Measurements from ENCODE around the gene RPA1. TPM values are rescaled to one million over a fixed set of nuclear protein-coding genes. Genes with fewer than 3 reads are reported as not detected.
"Not testable (repeated sequence)": the region's sequence is repeated elsewhere in the genome, so short reads cannot be mapped to it uniquely, and the experiment has no call there.

Gene RPA1
- 18.6 TPM for total RNA-seq

DNA sequence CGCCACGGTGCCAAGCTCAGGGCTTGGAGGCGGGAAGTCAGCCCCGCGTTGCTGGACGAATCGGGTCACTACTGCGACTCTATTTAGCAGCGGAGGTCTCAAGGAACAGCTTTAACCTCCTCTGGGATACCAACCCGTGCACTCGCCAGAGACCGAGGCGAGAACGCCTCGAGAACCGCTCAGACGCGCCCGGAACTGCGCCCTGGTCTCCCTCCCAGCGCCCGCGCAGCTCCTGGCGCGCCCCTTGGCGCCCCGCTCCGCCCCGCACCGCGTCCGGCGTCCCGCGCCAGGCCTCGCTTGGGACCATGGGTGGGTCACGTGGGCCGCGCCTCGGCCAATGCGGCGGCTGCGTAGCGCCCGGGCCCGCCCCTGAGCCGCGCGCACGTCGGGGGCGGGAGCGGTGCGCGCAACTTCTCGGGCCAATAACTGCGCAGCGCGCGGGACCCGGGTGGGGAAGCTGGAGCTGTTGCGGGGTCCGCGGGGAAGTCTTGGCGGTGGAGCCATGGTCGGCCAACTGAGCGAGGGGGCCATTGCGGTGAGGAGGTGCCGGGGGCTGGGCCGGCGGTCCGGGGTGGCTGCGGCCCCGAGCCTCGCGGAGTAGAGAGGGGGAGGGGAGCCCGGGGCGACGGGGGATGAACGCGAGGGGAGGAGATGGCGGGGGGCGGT, at the start of gene RPA1, which contains the start of gene SMYD4:
TSS of gene RPA1 (plus strand) at position 414 of the 666 bp plus-strand sequence. CDS start at position 503, 89 bp downstream.
TSS of gene SMYD4 (minus strand) at position 311 of the 666 bp plus-strand sequence. CDS start 1,908 bp downstream, outside the sequence.
- peak; percentile 72 to 92 (median 89) for DNase-seq (ENCODE audit: low read depth in 2 of 3, low spot score in 2 of 3)

DNA sequence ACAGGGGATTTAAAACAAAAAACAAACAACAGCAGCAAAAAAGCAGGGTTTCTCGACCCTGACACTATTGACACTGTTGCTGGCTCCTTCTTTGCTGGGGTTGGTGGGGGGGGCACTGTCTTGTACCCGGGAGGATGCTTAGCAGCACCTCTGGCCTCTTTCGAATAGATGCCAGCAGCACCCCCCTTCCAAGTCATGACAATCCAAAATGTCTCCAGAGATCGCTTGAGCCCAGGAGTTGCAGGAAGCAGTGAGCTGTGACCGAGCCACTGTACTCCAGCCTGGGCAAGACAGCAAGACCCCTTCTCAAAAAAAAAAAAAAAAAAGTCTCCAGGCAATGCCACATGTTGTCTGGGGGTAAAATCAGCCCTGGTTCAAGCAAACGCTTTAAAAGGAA, 47.6 kb upstream of the RPA1 start:
- DNase-seq (ENCODE audit: low read depth in 2 of 3, low spot score in 2 of 3) = no peak

DNA sequence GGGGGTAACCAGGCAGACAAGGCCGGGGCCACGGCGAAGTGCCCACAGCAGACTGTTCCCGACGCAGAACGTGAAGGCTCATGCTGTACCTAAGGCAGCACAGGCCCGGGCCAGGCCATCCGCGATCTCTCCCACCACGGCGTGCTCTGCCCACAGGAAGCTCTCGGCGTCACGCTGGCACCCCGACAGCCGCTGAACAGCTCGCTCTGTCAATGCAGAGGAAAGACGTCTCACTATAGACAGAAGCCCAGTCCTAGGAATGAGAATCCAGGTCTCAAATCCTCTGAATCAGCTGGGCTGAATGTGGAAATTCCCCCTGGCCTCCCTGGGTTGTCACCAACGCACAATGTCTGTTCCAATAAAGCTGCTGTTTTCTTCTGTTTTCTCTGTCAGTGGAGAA, 46.5 kb upstream of the RPA1 start:
- no peak for DNase-seq (ENCODE audit: low read depth in 2 of 3, low spot score in 2 of 3)

DNA sequence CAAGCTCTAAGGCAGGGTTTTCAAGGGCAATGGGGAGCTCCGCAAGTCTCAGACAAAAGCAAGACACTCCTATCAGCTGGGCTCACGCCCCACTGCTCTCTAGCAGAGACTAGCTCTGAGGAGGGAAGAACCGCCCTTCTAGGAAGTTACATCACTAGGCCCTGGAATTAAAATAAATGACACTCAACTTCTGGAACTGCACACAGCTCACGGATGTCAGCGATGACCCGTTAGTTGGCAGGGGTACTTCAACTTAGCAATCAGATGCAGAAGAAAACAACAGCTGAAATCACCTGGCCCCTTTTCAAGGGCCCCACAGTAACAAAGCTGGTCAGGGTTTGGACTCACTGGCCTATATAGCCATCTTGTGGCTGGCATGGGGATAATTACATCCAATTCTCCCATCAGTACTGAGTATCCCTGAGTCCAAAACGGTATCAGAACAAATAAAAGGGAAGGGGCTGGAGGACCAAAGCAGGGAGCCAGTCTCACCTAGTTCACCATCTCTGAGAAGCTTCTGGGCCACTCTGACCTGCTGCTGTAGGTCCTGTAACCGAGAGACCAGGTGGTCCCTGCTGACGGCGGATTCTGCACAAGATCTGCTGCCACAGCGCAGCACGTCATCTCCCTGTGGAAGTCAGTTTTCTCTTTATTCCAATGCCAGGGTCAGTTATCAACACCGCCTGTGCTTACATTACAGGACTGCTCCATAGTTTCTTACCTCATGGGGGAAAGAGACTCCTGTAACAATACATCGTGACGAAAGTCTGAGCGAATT, 45.8 kb upstream of the RPA1 start:
- peak in 2 of 3 donors; percentile 57 to 72 for DNase-seq (ENCODE audit: low read depth in 2 of 3, low spot score in 2 of 3)

DNA sequence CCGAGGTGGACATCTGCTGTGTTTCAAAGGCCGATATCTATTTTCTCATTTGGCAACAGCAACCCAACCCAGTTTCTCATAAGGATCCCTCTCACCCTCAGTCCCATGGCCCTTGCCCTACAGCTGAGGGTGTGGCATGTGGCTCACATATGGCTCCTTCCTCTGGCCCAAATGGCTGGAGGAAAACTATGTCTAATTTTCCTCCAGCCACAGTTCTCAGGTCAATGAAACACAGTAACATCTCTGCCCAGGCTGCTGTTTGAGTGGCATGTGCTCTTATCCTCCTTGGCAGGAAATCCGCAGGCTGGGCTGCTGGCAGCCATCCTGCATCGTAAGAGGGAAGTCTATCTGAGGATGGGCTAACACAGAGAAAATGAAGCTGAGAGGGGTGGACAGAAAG, 43.9 kb upstream of the RPA1 start:
- DNase-seq (ENCODE audit: low read depth in 2 of 3, low spot score in 2 of 3) = no peak

DNA sequence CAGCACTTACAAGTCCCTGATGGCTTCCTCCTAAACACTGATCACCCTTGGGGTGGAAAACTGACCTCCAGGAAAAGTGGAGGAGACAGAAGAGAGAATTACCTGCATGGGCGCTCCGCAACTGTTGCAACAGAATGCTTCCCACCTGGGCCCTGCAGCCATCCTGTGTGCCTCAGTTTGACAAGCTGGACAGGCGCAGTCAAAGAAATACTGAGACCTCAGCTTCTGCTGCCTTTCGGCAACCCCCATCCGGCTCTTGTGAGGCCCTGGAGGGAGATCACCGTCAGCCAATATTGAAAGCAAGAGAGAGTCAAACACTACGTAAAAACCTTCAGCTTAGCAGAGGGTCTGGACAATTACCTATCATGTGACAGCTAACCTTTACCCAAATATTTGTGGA, 43.1 kb upstream of the RPA1 start:
- DNase-seq (ENCODE audit: low read depth in 2 of 3, low spot score in 2 of 3) = no peak

DNA sequence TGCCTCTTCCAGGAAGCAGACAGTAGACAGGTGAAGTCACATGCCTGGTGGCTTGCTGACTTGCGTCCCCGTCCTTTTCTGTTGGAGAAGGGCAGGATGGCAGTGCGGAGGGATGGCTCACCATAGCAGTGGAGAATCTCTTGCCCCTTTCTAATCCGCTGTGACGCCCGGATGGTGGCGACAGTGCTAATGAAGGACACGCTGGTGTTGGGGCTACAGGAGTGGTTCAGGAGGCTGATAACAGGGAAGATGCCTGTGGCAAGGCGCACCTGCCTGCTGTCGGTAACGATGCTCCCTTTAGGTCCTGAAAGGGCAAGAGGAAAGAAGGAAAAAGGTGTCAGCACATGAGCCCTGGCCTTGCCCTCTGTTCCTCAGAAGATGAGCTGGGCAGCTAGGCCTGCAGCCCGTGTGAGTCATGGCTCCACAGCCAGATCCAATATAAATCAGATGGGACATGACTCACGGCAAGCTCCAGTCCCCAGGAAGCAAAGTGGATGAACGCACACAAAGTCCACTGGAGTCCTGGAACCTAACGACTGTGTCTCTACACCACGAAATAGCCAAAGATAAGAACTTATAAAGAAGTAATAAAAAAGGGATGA, 42.4 kb upstream of the RPA1 start:
- no peak for DNase-seq (ENCODE audit: low read depth in 2 of 3, low spot score in 2 of 3)

DNA sequence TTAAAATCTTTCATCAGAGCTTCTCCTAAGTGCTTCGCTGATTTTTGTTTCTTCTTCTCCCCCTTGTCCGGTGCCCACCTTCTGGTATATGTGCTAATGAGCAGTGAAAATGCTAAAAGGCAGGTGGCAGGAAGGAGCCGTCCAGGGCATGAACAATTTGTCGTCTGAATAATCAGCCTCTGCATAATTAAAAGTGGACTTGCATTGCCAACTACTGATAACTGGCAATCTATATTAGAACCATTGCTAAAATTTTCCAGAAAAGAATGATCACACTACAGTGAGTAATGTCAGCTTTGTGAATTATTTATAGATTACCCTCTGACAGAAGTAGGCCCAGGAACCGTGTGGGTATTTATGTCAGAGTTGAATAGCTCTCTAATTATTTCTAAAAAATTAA, 39.9 kb upstream of the RPA1 start:
- DNase-seq (ENCODE audit: low read depth in 2 of 3, low spot score in 2 of 3) = no peak

DNA sequence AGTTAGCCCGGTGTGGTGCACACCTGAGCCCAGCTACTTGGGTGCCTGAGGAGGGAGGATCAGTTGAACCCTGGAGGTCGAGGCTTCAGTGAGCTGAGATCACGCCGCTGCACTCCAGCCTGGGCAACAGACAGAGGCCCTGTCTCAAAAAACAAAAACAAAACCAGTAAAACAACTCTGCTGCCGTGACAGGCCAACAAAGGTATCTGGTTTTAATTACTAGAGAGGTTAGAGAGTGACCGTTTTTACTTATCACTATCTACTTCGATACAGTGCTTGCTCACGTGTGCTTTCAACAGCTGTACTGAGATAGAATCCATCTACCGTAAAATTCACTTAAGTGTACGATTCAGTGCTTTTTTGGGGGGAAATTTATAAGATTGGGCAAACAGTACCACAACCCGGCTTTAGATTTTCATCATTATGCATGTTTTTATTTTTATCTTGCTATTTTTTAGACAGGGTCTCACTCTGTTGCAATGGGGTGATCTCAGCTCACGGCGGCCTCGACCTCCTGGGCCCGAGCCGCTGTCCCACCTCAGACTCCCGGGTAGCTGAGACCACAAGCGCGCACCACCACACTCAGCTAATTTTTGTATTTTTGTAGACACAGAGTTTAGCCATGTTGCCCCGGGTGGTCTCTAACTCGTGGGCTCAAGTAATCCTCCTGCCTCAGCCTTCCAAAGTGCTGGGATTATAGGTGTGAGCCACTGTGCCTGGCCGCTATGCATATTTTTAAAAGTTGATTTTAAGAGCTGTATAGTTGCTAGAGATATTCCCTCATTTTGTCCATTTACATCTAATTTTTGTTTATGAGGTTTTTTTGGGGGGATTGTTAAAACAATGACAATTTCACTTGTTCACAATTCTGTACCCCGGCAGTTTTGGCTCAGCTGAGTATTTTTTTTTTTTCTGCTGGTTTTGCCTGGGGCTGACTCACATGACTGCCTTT, 37.0 kb upstream of the RPA1 start:
- no peak for DNase-seq (ENCODE audit: low read depth in 2 of 3, low spot score in 2 of 3)

DNA sequence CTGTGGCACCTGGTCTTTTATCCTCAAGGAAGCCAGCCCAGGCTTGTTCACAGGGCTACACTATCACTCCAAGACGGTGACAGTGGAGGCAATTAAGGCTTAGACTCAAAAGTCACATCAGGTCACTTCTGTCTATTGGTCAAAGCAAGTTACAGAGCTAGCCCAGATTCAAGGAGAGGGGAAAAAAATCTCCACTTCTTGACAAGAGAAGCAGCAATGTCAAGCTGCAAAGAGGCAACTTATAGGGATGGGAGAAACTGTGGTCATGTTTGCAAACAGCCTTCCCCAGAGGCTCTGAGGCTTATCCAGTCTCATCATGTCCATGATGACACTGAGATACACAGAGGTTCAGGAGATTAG, 36.4 kb upstream of the RPA1 start:
- no peak for DNase-seq (ENCODE audit: low read depth in 2 of 3, low spot score in 2 of 3)

DNA sequence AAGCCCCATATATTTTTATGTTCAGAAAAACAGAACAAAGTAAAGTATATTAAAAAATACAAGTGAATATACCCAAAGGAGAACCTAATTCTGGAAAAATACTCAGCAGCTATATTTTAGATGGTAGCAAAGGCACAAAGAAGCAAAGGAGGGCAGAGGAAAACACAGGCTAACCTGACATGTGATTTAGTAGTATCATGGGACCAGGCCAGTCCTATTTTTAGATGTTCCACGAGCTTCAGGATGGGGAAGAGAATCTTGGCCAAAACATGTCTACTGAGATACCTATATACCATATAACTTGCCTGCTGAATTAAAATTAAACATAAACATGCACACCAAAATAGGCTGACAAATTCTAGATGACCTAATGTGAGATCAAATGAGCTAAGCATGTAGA, 33.0 kb upstream of the RPA1 start:
- no peak for DNase-seq (ENCODE audit: low read depth in 2 of 3, low spot score in 2 of 3)

DNA sequence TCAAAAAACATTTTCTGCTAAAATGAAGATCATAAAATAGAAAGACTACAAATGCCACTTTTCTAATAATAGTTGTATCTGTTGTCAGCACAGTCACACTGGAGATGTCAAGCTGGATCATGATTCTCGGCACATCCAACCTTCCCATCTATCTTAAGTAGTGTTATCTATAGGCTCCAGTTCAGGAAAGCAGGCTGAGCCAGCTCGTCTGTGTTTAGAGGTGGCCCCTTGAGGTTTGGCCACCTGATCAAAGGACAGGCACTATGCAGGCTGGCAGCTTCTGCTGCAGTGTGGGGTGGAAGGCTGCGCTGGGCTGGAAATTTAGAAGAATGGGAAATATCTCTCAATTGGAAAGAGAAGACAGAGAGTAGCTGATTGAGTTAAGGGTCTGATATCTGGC, 32.5 kb upstream of the RPA1 start:
- no peak for DNase-seq (ENCODE audit: low read depth in 2 of 3, low spot score in 2 of 3)

DNA sequence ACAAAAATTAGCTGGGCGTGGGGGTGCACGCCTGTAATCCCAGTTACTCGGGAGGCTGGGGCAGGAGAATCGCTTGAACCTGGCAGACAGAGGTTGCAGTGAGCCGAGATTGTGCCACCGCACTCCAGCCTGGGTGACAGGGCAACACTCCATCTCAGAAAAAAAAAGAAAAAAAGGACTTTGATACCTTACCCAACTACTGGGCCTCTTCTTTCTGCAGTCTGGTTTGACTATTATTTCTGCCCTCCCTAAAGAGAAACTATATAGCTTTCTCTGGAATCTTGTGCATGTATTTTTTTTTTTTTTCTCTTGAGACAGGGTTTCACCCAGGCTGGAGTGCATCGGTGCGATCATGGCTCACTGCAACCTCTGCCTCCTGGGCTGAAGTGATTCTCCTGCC, 32.0 kb upstream of the RPA1 start:
- not testable (repeated sequence) for DNase-seq (ENCODE audit: low read depth in 2 of 3, low spot score in 2 of 3)

DNA sequence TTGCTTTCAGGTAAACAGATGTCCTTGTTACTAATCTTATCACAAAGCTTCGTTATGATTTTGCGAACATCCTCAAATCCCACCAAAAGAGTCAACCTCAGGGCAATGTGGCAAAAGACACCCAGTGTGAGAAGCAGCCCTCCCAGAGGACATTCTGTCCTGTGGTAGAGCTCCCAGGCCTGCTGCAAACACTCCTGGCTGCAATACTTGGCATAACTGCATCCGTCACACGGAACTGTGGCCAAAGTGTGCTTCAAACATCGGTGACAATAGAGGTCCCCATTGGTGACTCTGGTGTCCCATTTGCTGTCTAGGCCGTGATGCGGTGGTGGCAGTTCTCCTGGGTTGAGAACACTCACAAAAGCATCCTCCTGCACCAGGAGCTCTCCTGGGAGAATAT, 29.6 kb upstream of the RPA1 start:
- DNase-seq (ENCODE audit: low read depth in 2 of 3, low spot score in 2 of 3) = no peak

DNA sequence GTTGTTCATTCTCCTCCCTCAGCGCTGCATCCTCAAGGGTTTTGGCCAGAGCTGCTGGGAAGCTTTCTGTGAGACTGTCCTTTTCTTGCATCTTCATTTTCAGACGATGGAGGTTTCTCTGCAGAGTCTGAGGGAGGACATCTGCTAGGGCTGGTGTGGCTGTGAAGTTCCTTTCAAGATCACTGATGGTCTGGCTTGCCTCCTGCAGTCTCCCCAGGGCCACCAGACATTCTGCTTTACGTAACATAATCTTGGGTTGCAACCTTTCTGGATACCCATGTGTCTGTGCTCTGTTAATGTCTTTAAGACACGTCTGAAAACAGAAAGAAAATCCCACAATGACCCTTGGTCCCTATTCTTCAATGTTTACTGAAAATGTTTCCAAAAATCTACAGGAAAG, 29.1 kb upstream of the RPA1 start:
- DNase-seq (ENCODE audit: low read depth in 2 of 3, low spot score in 2 of 3) = no peak

DNA sequence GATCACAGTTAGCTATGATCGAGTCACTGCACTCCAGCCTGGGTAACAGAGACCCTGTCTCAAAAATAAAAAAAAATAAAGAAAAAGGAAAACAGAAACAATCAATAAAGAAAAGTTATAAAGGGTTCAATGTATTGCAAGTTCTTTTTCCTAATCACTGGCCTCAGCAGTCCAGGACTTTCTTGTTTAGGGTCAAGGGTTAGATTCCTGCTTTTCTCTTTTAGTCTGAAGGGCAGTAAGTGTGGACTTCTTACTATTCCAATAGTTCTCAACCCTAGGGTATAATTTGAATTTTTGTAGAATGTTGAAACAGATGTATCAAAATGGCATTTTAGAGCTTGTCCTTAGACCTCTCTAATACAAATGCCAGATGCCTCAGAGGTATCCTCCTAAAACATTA, 27.4 kb upstream of the RPA1 start:
- no peak for DNase-seq (ENCODE audit: low read depth in 2 of 3, low spot score in 2 of 3)

DNA sequence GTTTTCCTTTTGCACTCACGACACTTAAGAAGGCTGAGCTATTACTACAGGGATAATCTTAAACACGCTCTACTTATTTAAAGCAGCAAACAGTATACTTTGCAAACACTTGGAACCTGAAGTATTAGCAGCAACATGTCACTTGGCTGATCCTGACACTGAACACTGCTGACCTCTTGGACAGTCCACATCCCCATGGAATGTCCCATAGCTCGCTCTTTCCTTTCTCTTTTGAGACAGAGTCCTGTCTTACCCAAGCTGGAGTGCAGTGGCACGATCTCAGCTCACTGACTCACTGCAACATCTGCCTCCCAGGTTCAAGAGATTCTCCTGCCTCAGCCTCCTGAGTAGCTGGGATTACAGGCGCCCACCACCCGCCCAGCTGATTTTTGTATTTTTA, 26.5 kb upstream of the RPA1 start:
- no peak for DNase-seq (ENCODE audit: low read depth in 2 of 3, low spot score in 2 of 3)

DNA sequence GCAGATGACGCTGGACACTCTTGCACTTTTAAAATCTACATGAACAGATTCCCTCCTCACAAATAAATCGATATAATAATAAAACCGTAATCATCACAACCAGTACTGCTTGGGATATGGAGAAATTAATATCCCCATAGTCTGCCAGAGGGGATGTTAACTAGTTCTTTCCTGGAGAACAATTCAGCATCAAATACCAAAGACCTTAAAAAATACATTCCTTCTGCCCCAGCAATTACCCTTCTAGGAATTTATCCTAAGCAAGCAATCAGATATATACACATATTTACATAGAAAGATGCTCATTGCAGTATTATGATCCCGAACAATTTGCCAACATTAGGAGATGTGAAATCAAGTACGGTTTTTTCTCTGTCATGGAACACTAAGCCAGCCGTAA, 21.9 kb upstream of the RPA1 start:
- no peak for DNase-seq (ENCODE audit: low read depth in 2 of 3, low spot score in 2 of 3)

DNA sequence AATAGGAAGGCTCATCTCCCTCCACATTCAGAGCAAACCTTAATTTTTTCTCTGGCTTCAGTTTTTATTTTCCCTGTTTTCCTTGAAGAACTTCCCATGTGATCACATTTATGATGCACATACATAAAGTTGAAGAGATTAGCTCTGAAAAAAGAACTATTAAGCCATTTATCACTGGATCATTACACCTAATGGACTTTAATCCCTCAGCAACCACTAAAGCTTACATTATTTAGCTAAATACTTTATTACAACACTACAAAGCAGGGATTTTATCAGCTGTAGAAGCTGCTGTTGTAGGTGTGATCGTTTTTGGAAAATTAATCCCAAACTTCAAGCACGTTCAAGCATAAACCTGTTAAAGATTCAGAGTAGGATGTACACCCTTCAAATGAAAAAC, 21.2 kb upstream of the RPA1 start:
- DNase-seq (ENCODE audit: low read depth in 2 of 3, low spot score in 2 of 3) = no peak

DNA sequence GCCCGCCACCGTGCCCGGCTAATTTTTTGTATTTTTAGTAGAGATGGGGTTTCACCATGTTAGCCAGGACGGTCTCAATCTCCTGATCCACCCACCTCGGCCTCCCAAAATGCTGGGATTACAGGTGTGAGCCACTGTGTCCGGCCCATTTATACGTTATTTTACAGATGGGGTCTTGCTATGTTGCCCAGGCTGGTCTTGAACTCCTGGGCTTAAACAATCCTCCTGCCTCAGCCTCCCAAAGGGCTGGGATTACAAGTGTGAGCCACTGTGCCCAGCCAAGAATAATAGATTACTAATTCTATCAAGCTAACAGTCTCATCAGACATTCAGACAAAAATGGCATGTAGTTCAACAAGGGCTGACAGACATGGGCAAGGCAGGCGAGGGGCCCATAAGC, 20.0 kb upstream of the RPA1 start:
- not testable (repeated sequence) for DNase-seq (ENCODE audit: low read depth in 2 of 3, low spot score in 2 of 3)
